Immature natural killer cell (primary cell): ENCODE data around the gene FAM184A. TPM values are rescaled to one million over a fixed set of nuclear protein-coding genes. Genes with fewer than 3 reads are reported as not detected.

ENCODE experiments used
- DNase-seq, 3 donors: peaks; one replicate each; pipeline ENCODE4 v3.0.0; 2022; ENCODE audit warnings: mixed read lengths in 1 of 3
- H3K27ac Mint-ChIP-seq, 6 donors: one replicate each; pipeline ENCODE4 v1.8.0; 2020; ENCODE audit warnings: mixed read lengths in 6 of 6, mild to moderate bottlenecking in 5 of 6, inconsistent platforms in 4 of 6, moderate library complexity in 3 of 6
- H3K27me3 Mint-ChIP-seq, 3 donors: one replicate each; pipeline ENCODE4 v1.8.0; 2020 to 2021; ENCODE audit warnings: low read depth in 3 of 3, mild to moderate bottlenecking in 3 of 3, mixed read lengths in 3 of 3, moderate library complexity in 3 of 3, inconsistent platforms in 1 of 3
- H3K36me3 Mint-ChIP-seq, 3 donors: one replicate each; pipeline ENCODE4 v1.8.0; 2020; ENCODE audit warnings: mixed read lengths in 3 of 3, inconsistent platforms in 2 of 3, mild to moderate bottlenecking in 2 of 3
- H3K4me1 Mint-ChIP-seq, 2 donors: one replicate each; pipeline ENCODE4 v1.8.0; 2020; ENCODE audit warnings: inconsistent platforms in 2 of 2, mild to moderate bottlenecking in 2 of 2, mixed read lengths in 2 of 2, moderate library complexity in 1 of 2
- H3K4me3 Mint-ChIP-seq, 5 donors: one replicate each; pipeline ENCODE4 v1.8.0; 2020; ENCODE audit warnings: mild to moderate bottlenecking in 5 of 5, mixed read lengths in 5 of 5, inconsistent platforms in 3 of 5, moderate library complexity in 3 of 5
- H3K9me3 Mint-ChIP-seq, 6 donors: one replicate each; pipeline ENCODE4 v1.8.0; 2020; ENCODE audit warnings: mild to moderate bottlenecking in 6 of 6, mixed read lengths in 6 of 6, inconsistent platforms in 4 of 6, moderate library complexity in 3 of 6
- polyA plus RNA-seq, 3 donors: library from polyadenylated mRNA; unstranded; fragments of 300-500 nt; fragmentation: Illumina TruSeq; gene quantifications; one replicate each; pipeline ENCODE4 v1.2.3, GENCODE V29; 2021

The FAM184A gene
- polyA plus RNA-seq, 3 donors from 2014 or later = 0.13 TPM; not detected in 2

DNA sequence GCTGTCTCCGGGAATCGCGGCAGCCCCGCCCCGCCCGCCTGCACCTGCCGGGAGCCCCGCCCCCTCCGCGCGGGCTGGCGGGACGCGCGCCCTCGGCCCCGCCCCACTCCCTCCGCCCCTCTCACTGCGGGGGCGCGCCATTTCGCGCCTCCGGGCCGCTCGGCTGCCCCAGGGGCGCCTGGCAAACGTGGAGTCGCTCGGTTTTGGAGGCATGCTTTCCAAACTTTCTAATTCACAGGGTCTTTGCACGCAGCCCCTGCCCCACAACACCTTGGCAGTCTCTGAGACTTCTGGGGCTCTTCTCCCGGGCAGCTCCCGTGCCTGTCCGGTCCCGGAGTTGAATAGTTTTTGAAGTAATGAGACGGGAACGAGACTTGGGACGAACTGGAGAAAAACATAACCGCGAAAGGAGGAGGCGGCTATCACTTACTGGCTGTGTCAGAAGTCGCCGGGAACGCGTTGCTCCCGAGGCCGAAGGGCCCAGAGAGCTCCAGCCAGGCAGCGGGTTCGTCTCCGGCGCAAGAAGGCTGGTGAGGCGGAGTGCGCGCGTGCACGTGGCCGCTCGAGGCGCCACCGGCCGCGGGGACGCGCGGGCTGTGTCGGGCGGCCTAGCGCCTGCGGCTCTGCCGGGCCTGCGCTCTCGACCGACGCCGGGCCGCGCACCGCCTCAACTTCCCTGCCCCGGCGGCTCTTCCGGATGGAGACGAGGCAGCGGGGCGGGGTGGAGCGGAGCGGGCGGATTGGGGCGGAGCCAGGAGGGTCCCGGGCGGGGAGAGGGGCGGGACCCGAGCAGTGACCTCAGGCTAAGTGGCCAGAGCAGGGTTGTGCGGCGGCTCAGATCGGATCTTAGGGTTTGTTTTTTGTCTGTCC, 143.8 kb downstream of the FAM184A start, which contains the start of gene MCM9:
MCM9 (minus strand) TSS at position 699 of the 870 bp plus-strand sequence. CDS start 3,436 bp downstream, outside the sequence.
- Mint-ChIP-seq H3K4me3 (peak within 1 kb of the TSS; percentile 91 to 95 (median 93)), H3K36me3 (peaks cover 16 to 19% (median 18%) of the 10 kb centered on the region in 3 donors), H3K27ac (peak within 1 kb of the TSS; percentile 84 to 95 (median 92)), H3K4me1 (peaks cover 27 to 49% of the 10 kb centered on the region in 2 donors), H3K9me3 (no peaks in the 10 kb centered on the region), H3K27me3 (peaks cover 2 to 8% (median 3%) of the 10 kb centered on the region in 3 donors)
- DNase-seq = peak; percentile 87 to 90 (median 89)

DNA sequence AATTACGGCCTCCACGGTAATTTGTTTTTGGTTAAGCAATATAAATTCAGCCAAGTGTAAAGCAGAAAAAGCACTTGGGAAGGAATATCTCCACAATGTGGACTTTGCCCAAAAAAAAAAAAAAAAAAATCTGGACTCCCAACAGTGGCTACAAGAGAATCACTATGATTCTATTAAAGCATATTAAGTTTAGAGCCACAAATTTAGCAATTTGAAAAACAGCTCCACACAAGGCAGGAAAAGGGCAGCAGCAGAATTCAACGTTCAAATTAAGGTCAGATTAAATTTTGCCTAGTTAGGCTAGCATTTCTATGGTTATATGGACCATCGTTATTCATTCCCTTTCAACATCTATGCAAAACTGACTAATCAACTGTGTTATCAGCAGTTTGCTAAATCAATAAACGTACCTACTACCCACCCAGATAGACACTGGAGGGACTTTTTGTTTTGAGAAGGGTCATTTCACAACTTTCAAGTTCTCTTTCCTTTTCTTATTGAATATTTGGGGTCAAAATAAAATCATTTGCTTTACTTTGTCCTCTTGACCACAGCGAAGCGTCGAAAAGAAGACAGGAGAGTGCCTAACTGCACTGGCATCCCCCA, 144.5 kb downstream of the FAM184A start:
- Mint-ChIP-seq H3K36me3 (peaks cover 13 to 19% (median 18%) of the 10 kb centered on the region in 3 donors), H3K4me3 (peak overlapping the region; percentile 91 to 95 (median 93)), H3K27me3 (peaks cover 2 to 8% (median 3%) of the 10 kb centered on the region in 3 donors), H3K9me3 (no peaks in the 10 kb centered on the region), H3K27ac (peak overlapping the region; percentile 81 to 95 (median 88)), H3K4me1 (peaks cover 27 to 49% of the 10 kb centered on the region in 2 donors)
- DNase-seq = no peak

- Mint-ChIP-seq H3K4me3 (no peak overlapping the region), H3K27ac (no peak overlapping the region), H3K4me1 (peaks cover 27 to 49% of the 10 kb centered on the region in 2 donors), H3K9me3 (no peaks in the 10 kb centered on the region), H3K27me3 (peaks cover 2 to 10% (median 3%) of the 10 kb centered on the region in 3 donors), H3K36me3 (peaks cover 9 to 13% (median 12%) of the 10 kb centered on the region in 3 donors)
- no peak for DNase-seq
These were observed 146.0 kb downstream of the FAM184A start for GRCh38 chr6:118932421-118932820.

DNA sequence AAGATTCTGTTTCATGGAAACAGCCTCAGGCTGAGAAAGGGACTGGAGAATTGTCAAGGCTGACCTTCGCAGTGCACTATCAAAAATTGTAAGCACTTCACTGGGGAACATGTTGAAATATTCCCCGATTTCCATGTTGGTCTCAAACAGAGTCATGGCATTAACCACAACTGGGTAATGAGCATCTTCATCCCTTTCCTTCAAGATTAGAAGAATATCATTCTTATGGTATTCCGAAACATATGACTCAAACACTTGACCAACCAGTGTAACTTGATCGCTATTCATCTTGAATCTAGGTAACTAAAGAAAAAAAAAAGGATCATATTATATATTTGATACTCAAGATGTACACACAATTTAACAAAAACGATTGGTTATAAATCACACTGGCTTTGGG, 147.0 kb downstream of the FAM184A start:
- peaks cover 8 to 13% (median 12%) of the 10 kb centered on the region in 3 donors for H3K36me3 Mint-ChIP-seq
- H3K27ac Mint-ChIP-seq = no peak overlapping the region
- H3K9me3 Mint-ChIP-seq = no peaks in the 10 kb centered on the region
- peaks cover 22 to 43% of the 10 kb centered on the region in 2 donors for H3K4me1 Mint-ChIP-seq
- no peak overlapping the region for H3K4me3 Mint-ChIP-seq
- H3K27me3 Mint-ChIP-seq = peaks cover 2 to 8% (median 3%) of the 10 kb centered on the region in 3 donors
- DNase-seq = no peak

DNA sequence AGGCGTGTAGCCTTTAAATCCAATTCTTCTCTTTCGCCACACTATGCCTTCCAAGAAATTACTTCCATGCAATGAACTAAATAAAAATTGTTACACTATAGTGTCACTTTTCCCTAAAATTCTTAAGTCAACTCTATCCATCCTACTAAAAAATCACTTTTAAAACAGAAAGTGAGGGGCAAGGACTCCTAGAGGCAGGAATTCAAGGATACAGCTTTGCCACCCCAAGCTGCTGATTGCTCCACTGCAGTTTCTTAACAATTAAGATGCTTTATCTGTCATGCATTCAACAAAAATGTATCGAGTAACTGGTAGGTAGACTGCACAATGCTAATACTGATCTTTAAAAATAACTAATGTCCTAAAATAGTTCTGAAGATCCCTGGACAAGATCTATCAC, 147.8 kb downstream of the FAM184A start:
- H3K9me3 Mint-ChIP-seq = no peaks in the 10 kb centered on the region
- H3K4me1 Mint-ChIP-seq = peaks cover 17 to 39% of the 10 kb centered on the region in 2 donors
- peaks cover 2 to 8% (median 3%) of the 10 kb centered on the region in 3 donors for H3K27me3 Mint-ChIP-seq
- H3K27ac Mint-ChIP-seq = no peak overlapping the region
- peaks cover 8 to 13% (median 12%) of the 10 kb centered on the region in 3 donors for H3K36me3 Mint-ChIP-seq
- no peak for DNase-seq
- H3K4me3 Mint-ChIP-seq = no peak overlapping the region

GRCh38 chr6:118923035-118923434, 155.4 kb downstream of the FAM184A start:
- Mint-ChIP-seq H3K27ac (no peak overlapping the region), H3K4me3 (no peak overlapping the region)

DNA sequence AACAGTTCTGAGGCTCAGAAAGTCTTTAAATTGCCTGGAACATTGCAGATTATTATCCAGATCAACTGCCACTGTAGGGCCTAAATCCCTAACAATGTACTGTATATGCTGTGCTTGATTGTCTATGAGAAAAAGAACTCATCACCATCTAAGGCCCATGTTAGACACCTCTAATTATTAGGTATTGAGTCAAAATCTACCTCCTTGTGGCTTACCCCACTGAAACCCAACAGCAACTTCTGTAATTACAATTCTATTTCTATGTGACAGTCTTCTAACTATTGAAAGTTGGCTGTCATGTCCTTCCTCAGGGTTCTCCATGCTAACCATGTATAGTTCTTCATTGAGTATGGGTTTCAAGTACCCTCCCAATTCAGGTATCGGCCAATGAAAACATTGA, 157.4 kb downstream of the FAM184A start:
- Mint-ChIP-seq H3K27me3 (no peaks in the 10 kb centered on the region), H3K36me3 (peaks cover 22 to 48% (median 33%) of the 10 kb centered on the region in 3 donors), H3K4me3 (no peak overlapping the region), H3K27ac (no peak overlapping the region), H3K9me3 (no peaks in the 10 kb centered on the region), H3K4me1 (no peaks in the 10 kb centered on the region)
- DNase-seq = no peak

More at GRCh38 chr6:118923035-118923434, 155.4 kb downstream of the FAM184A start:
- H3K9me3 Mint-ChIP-seq = no peaks in the 10 kb centered on the region
- DNase-seq = no peak
- peaks cover 22 to 36% (median 26%) of the 10 kb centered on the region in 3 donors for H3K36me3 Mint-ChIP-seq
- H3K27me3 Mint-ChIP-seq = peaks cover 0 to 1% (median 0%) of the 10 kb centered on the region in 3 donors
- H3K4me1 Mint-ChIP-seq = no peaks in the 10 kb centered on the region

DNA sequence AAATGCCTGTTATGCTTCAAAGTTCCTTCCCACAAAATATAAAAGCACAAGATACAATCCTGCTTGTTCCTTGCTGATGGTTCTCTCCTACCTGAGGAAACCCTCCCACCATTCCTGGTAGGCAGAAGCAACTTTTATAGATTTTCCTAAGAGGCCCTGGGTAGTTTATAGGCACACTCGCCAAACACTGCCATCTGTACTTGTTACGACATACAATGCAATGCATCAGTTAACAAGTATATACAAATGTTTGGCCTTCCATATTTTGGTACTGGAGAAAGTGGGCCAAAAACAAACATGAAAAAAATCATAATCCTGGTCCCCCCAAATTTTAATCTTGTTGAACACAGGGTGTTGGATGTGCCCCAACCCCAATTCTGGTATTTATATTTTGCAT, 160.1 kb downstream of the FAM184A start:
- H3K4me1 Mint-ChIP-seq = no peaks in the 10 kb centered on the region
- no peak overlapping the region for H3K27ac Mint-ChIP-seq
- DNase-seq = no peak
- peaks cover 10 to 53% (median 32%) of the 10 kb centered on the region in 3 donors for H3K36me3 Mint-ChIP-seq
- H3K27me3 Mint-ChIP-seq = no peaks in the 10 kb centered on the region
- no peaks in the 10 kb centered on the region for H3K9me3 Mint-ChIP-seq
- no peak overlapping the region for H3K4me3 Mint-ChIP-seq

DNA sequence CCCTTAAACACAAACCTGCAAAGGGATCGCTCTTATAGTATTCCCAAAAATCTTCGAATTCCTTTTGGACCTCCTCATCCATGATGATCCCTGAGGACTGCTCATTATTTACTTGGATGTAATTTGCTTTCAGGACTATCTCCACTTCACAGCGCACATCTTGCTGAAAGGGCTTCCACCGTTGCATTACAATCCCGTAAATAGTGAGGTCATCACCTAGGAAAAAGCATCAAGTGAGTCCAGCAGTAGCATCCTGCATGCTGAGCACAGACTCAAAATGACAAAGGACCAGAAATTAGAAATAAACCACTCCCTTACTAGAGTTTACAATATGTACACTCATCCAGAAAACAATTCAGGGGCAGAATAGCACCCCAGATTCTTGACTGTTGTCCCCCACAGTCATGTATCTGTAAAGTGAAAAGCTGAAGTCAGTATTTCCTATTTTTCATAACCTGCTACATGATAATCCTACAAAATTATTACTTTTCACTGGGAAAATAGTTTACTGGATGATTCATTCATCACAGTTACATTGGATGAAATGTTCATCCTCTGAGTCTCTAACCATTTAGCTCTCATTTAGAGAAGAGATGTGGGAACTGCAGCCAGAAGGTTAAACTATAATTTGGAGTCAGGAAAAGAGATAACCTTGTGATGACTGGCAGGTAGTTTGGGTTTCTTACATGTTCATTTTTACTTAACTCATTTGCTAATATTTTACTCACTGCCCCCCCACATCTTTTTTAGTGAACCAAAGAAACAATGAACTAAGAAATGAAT, 160.7 kb downstream of the FAM184A start:
- peaks cover 0 to under 1% of the 10 kb centered on the region in 2 donors for H3K4me1 Mint-ChIP-seq
- no peak for DNase-seq
- H3K36me3 Mint-ChIP-seq = peaks cover 10 to 58% (median 37%) of the 10 kb centered on the region in 3 donors
- no peaks in the 10 kb centered on the region for H3K9me3 Mint-ChIP-seq
- no peak overlapping the region for H3K4me3 Mint-ChIP-seq
- no peak overlapping the region for H3K27ac Mint-ChIP-seq
- no peaks in the 10 kb centered on the region for H3K27me3 Mint-ChIP-seq

DNA sequence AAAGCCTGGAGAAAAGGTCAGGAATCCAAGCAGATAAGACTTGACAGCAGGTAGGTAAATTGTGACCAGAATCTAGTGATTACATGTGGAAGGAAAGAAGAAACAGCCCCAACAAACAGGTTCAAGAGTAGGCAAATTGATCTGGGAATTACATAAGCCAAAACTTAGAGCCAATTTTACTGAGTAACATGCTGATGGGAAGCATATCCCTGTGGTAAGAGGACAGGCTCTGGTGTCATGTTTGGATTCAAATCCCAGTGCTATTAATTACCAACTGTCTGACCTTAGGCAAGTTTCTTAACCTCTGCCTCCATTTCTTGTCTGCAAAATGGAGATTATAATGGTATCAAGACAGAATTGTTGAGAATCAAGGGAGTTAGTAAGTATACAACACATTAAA, 163.9 kb downstream of the FAM184A start:
- Mint-ChIP-seq H3K27me3 (no peaks in the 10 kb centered on the region), H3K4me3 (no peak overlapping the region), H3K27ac (peak overlapping the region in 2 of 6 donors; percentile 3 to 36), H3K9me3 (no peaks in the 10 kb centered on the region), H3K4me1 (peaks cover 0 to 4% of the 10 kb centered on the region in 2 donors), H3K36me3 (peaks cover 8 to 48% (median 19%) of the 10 kb centered on the region in 3 donors)
- no peak for DNase-seq

- Mint-ChIP-seq H3K27me3 (no peaks in the 10 kb centered on the region), H3K4me1 (peaks cover 0 to 4% of the 10 kb centered on the region in 2 donors), H3K36me3 (peaks cover 12 to 49% (median 23%) of the 10 kb centered on the region in 3 donors), H3K27ac (no peak overlapping the region), H3K9me3 (no peaks in the 10 kb centered on the region), H3K4me3 (no peak overlapping the region)
- no peak for DNase-seq
These were observed 165.3 kb downstream of the FAM184A start for GRCh38 chr6:118913161-118913560.

GRCh38 chr6:118912646-118913045, 165.8 kb downstream of the FAM184A start:
- peak overlapping the region in 1 of 6 donors; percentile 60 for H3K27ac Mint-ChIP-seq
- no peak overlapping the region for H3K4me3 Mint-ChIP-seq
- peaks cover 0 to 4% of the 10 kb centered on the region in 2 donors for H3K4me1 Mint-ChIP-seq
- no peak for DNase-seq
- H3K36me3 Mint-ChIP-seq = peaks cover 12 to 50% (median 23%) of the 10 kb centered on the region in 3 donors
- no peaks in the 10 kb centered on the region for H3K27me3 Mint-ChIP-seq
- H3K9me3 Mint-ChIP-seq = no peaks in the 10 kb centered on the region
